A549 (cell line): ENCODE results near the gene HPGD. TPM values are rescaled to one million over a fixed set of nuclear protein-coding genes. Genes with fewer than 3 reads are reported as not detected.
A peak's percentile ranks its signal among the peaks of the same experiment; 100 is the strongest.

Source experiments
- ATAC-seq, 2 experiments: fragments of 200-7000 bp in 1 of 2; fragments of >200 bp in 1 of 2; cut with Nextera tagmentation in 1 of 2; cut with Tn5 transposase in 1 of 2; 3 replicates each; pipeline versions ENCODE4 v1.8.0 to v1.9.1; 2018 to 2020; ENCODE audit warnings: mild to moderate bottlenecking in 1 of 2, moderate library complexity in 1 of 2
- CTCF ChIA-PET: fragments of 300-600 bp; sonication (Branson Sonifier 250); formaldehyde crosslinking; extraction: SDS; loops from one replicate; lab custom pipeline; 2021; ENCODE audit warnings: antibody characterized with exemption, inconsistent platforms; lab: Yijun Ruan, JAX
- POLR2A ChIA-PET: fragments of 350-600 bp; formaldehyde crosslinking; extraction: SDS; loops from one replicate; lab custom pipeline; 2021; ENCODE audit warnings: antibody characterized with exemption, inconsistent platforms; lab: Yijun Ruan, JAX
- DNase-seq, 2 experiments: peaks; one replicate each; pipeline versions ENCODE4 v3.0.0 to v3.0.0-alpha.2; 2011 to 2016; ENCODE audit warnings: low read depth in 1 of 2, low spot score in 1 of 2
- FAIRE-seq: peaks from 2 replicates; lab custom pipeline; 2011; peaks lifted over from hg19 to GRCh38; lab: Jason Lieb, UNC
- H3K27ac ChIP-seq, 2 experiments: fragments of >200 bp; sonication (Bioruptor Twin); formaldehyde crosslinking; 3 replicates each; pipeline ENCODE4 v1.5.1; 2016 to 2017
- H3K4me1 ChIP-seq: fragments of >200 bp; sonication (Bioruptor Twin); formaldehyde crosslinking; 3 replicates; pipeline ENCODE4 v1.6.1; 2016
- H3K4me2 ChIP-seq: fragments of >200 bp; sonication (Bioruptor Twin); formaldehyde crosslinking; 3 replicates; pipeline ENCODE4 v1.6.1; 2016
- H3K4me3 ChIP-seq: fragments of >200 bp; sonication (Bioruptor Twin); formaldehyde crosslinking; 3 replicates; pipeline ENCODE4 v1.5.1; 2016
- H3K9me3 ChIP-seq: fragments of >200 bp; sonication (Bioruptor Twin); formaldehyde crosslinking; 3 replicates; pipeline ENCODE4 v1.6.1; 2016
- ATOH8 ChIP-seq: fragments of 250-450 bp; sonication (Bioruptor Pico); IDR thresholded peaks from 2 replicates; pipeline ENCODE4 v1.5.0; 2020; ENCODE audit warnings: low read depth, mild to moderate bottlenecking, moderate library complexity
- BHLHE40 ChIP-seq: IDR thresholded peaks from 2 replicates; pipeline ENCODE4 v1.6.1; 2012; ENCODE audit warnings: low read depth, low read length, inconsistent platforms
- CBX2 ChIP-seq: fragments of 200-600 bp; sonication (generic); IDR thresholded peaks from 2 replicates; pipeline ENCODE4 v1.6.1; 2016; ENCODE audit warnings: low read depth, mild to moderate bottlenecking, borderline replicate concordance
- CBX8 ChIP-seq: fragments of 200-600 bp; sonication (generic); IDR thresholded peaks from 2 replicates; pipeline ENCODE4 v1.6.1; 2016
- CEBPB ChIP-seq, 2 experiments: fragments of >200 bp in 1 of 2; sonication (Bioruptor Twin) in 1 of 2; formaldehyde crosslinking in 1 of 2; IDR thresholded peaks; 2 replicates each; pipeline ENCODE4 v1.6.1; 2012 to 2016
- CHD2 ChIP-seq: fragments of 150-350 bp; IDR thresholded peaks from 2 replicates; pipeline ENCODE4 v1.6.1; 2014; ENCODE audit warnings: low read length; ENCODE audit not compliant: partially characterized antibody
- CHD4 ChIP-seq: fragments of 200-600 bp; sonication (generic); IDR thresholded peaks from 2 replicates; pipeline ENCODE4 v1.6.1; 2016; ENCODE audit warnings: antibody characterized with exemption, mild to moderate bottlenecking, borderline replicate concordance
- CTCF ChIP-seq: fragments of >200 bp; sonication (Bioruptor Twin); formaldehyde crosslinking; IDR thresholded peaks from 3 replicates; pipeline ENCODE4 v1.5.1; 2016
- E2F6 ChIP-seq: IDR thresholded peaks from 2 replicates; pipeline ENCODE4 v1.6.1; 2012; ENCODE audit warnings: low read depth, borderline replicate concordance
- ELK1 ChIP-seq: fragments of 150-350 bp; IDR thresholded peaks from 2 replicates; pipeline ENCODE4 v1.6.1; 2014; ENCODE audit warnings: low read depth, mild to moderate bottlenecking, low read length
- EP300 ChIP-seq, 2 experiments: fragments of >200 bp; sonication (Bioruptor Twin); formaldehyde crosslinking; IDR thresholded peaks; 2 replicates in 1 of 2; 3 replicates in 1 of 2; pipeline ENCODE4 v1.6.1; 2016 to 2017
- ESRRA ChIP-seq: fragments of 150-350 bp; IDR thresholded peaks from 2 replicates; pipeline ENCODE4 v1.6.1; 2014; ENCODE audit warnings: mild to moderate bottlenecking, low read length, borderline replicate concordance
- FOSL2 ChIP-seq, 2 experiments: fragments of 450-650 bp in 1 of 2; fragments of >200 bp in 1 of 2; sonication (Bioruptor Twin) in 1 of 2; formaldehyde crosslinking; IDR thresholded peaks; 2 replicates each; pipeline versions ENCODE4 v1.5.0 to v1.6.1; 2016 to 2020; ENCODE audit warnings: mild to moderate bottlenecking in 1 of 2, moderate library complexity in 1 of 2
- HDAC2 ChIP-seq: fragments of 200-600 bp; sonication (generic); IDR thresholded peaks from 2 replicates; pipeline ENCODE4 v1.6.1; 2016
- HEYL ChIP-seq: fragments of 250-450 bp; sonication (Bioruptor Pico); IDR thresholded peaks from 2 replicates; pipeline ENCODE4 v1.8.0; 2021; ENCODE audit warnings: mild to moderate bottlenecking, moderate library complexity
- HOXB13 ChIP-seq: fragments of 250-450 bp; sonication (Bioruptor Pico); IDR thresholded peaks from 2 replicates; pipeline ENCODE4 v1.5.0; 2020; ENCODE audit warnings: low read depth, mild to moderate bottlenecking, moderate library complexity
- JUNB ChIP-seq: fragments of >200 bp; sonication (Bioruptor Twin); formaldehyde crosslinking; IDR thresholded peaks from 2 replicates; pipeline ENCODE4 v1.6.1; 2016
- KDM1A ChIP-seq: fragments of 200-600 bp; sonication (generic); IDR thresholded peaks from 2 replicates; pipeline ENCODE4 v1.6.1; 2016; ENCODE audit warnings: low read depth, mild to moderate bottlenecking
- MAFK ChIP-seq: fragments of 450-650 bp; IDR thresholded peaks from 2 replicates; pipeline ENCODE4 v1.6.1; 2014; ENCODE audit not compliant: partially characterized antibody
- MAX ChIP-seq: IDR thresholded peaks from 2 replicates; pipeline ENCODE4 v1.6.1; 2012
- MAZ ChIP-seq: fragments of 150-350 bp; IDR thresholded peaks from 2 replicates; pipeline ENCODE4 v1.6.1; 2014; ENCODE audit warnings: antibody characterized with exemption, low read depth, low read length, borderline replicate concordance
- NFE2L2 ChIP-seq: fragments of 150-350 bp; conservative IDR thresholded peaks from 2 replicates; pipeline ENCODE4 v1.6.1; 2014; ENCODE audit warnings: low read length
- NR3C1 ChIP-seq: fragments of >200 bp; sonication (Bioruptor Twin); formaldehyde crosslinking; IDR thresholded peaks from 3 replicates; pipeline ENCODE4 v1.6.1; 2017
- PBX3 ChIP-seq: IDR thresholded peaks from 2 replicates; pipeline ENCODE4 v1.6.1; 2012
- POLR2A ChIP-seq: IDR thresholded peaks from 2 replicates; pipeline ENCODE4 v1.6.1; 2012; ENCODE audit warnings: mild to moderate bottlenecking, low read length
- POLR2AphosphoS2 ChIP-seq: conservative IDR thresholded peaks from 2 replicates; pipeline ENCODE4 v1.6.1; 2012; ENCODE audit warnings: low read length, improper control_type of control experiment, inconsistent platforms
- RAD21 ChIP-seq, 2 experiments: fragments of >200 bp in 1 of 2; sonication (Bioruptor Twin) in 1 of 2; formaldehyde crosslinking in 1 of 2; IDR thresholded peaks in 1 of 2; conservative IDR thresholded peaks in 1 of 2; 2 replicates in 1 of 2; 3 replicates in 1 of 2; pipeline ENCODE4 v1.6.1; 2012 to 2018; ENCODE audit warnings: inconsistent platforms in 1 of 2
- RNF2 ChIP-seq: fragments of 200-600 bp; sonication (generic); IDR thresholded peaks from 2 replicates; pipeline ENCODE4 v1.6.1; 2016; ENCODE audit warnings: low read depth, mild to moderate bottlenecking, antibody characterized with exemption, moderate library complexity, borderline replicate concordance
- SMC3 ChIP-seq: fragments of >200 bp; sonication (Bioruptor Twin); formaldehyde crosslinking; IDR thresholded peaks from 3 replicates; pipeline ENCODE4 v1.6.1; 2018; ENCODE audit warnings: inconsistent platforms
- SREBF2 ChIP-seq: fragments of 450-650 bp; IDR thresholded peaks from 2 replicates; pipeline ENCODE4 v1.6.1; 2014; ENCODE audit warnings: mild to moderate bottlenecking, moderate library complexity
- TFCP2L1 ChIP-seq: fragments of 250-450 bp; sonication (Bioruptor Pico); IDR thresholded peaks from 2 replicates; pipeline ENCODE4 v1.5.0; 2021; ENCODE audit warnings: mild to moderate bottlenecking
- USF2 ChIP-seq: fragments of 450-650 bp; IDR thresholded peaks from 2 replicates; pipeline ENCODE4 v1.6.1; 2014; ENCODE audit warnings: antibody characterized with exemption
- ZC3H11A ChIP-seq: fragments of 450-650 bp; IDR thresholded peaks from 2 replicates; pipeline ENCODE4 v1.6.1; 2014; ENCODE audit warnings: antibody characterized with exemption, mild to moderate bottlenecking
- ZFP36 ChIP-seq: fragments of 450-650 bp; IDR thresholded peaks from 2 replicates; pipeline ENCODE4 v1.6.1; 2014; ENCODE audit warnings: borderline replicate concordance; ENCODE audit not compliant: partially characterized antibody
- ZSCAN20 ChIP-seq: fragments of 250-450 bp; sonication (Bioruptor Pico); IDR thresholded peaks from 2 replicates; pipeline ENCODE4 v1.8.0; 2022; ENCODE audit warnings: mild to moderate bottlenecking, moderate library complexity
- WGBS: methylation state at CpG from one replicate; pipeline ENCODE4 v1.1.6; 2017; ENCODE audit errors: missing lambda C conversion rate; 5-methylcytosine and 5-hydroxymethylcytosine counted together
- polyA plus RNA-seq, 4 experiments: library from polyadenylated mRNA; depleted of rRNA in 3 of 4; stranded (reverse); fragments of >200 nt; fragmentation: RNase III in 1 of 4; extraction: RNeasy Plus Mini Kit Qiagen cat#74134 plus additional on column Dnase treatment in 1 of 4; gene quantifications; 2 replicates in 3 of 4; 3 replicates in 1 of 4; pipeline ENCODE4 v1.2.3, GENCODE V29; 2011 to 2017

The HPGD gene
- polyA plus RNA-seq, 2 of the 4 experiments (the other 2 are of a cell fraction) = 114 to 127 TPM

GRCh38 chr4:174461466-174462106, 60.7 kb downstream of the HPGD start:
- Histone ChIP-seq H3K4me3 (no peak overlapping the region), H3K4me1 (peaks cover 34% of the 10 kb centered on the region), H3K27ac (peak overlapping the region; percentile 87 to 92), H3K4me2 (peak overlapping the region; percentile 67), H3K9me3 (peaks cover 8% of the 10 kb centered on the region; the same call in 2 of the 3 replicates)
- ATAC-seq (peak; percentile 90 to 92), DNase-seq (peak; percentile 40 to 81), FAIRE-seq (peak; percentile 87)
- WGBS = 0% methylated on average over 3 of the region's 3 CpGs
- CTCF ChIA-PET = no interaction called here
- POLR2A ChIA-PET = interaction anchor here (1.3 kb wide), 1 partner anchor 61 kb away, joined by 3 read pairs; the partner anchor contains the start of gene HPGD
- TF ChIP-seq ESRRA (no peak), ZFP36 (no peak), KDM1A (no peak), CHD2 (no peak), PBX3 (no peak), CTCF (no peak), ELK1 (no peak), CBX2 (no peak), NFE2L2 (no peak), CHD4 (no peak), RNF2 (no peak), TFCP2L1 (CRISPR knock-in tag) (no peak), MAX (peak; percentile 61; the same call in 1 of the 2 replicates), ZC3H11A (no peak), CEBPB (IDR thresholded peaks at IDR 0.05) (0 out of 4 replicates have a peak, but pooled peaks of 1 of the 2 experiments have one; percentile 9), MAFK (no peak), USF2 (no peak), EP300 (IDR thresholded peaks at IDR 0.05) (no peak; a peak in 1 of 5 replicates), SMC3 (peak; percentile 16; the same call in 1 of the 3 replicates), BHLHE40 (no peak), FOSL2 (IDR thresholded peaks at IDR 0.05) (peak; percentile 59; the same call in 1 of the 2 replicates), FOSL2 (CRISPR knock-in tag; IDR thresholded peaks at IDR 0.05) (peak; percentile 79), HEYL (CRISPR knock-in tag) (no peak), ATOH8 (no peak), SREBF2 (no peak), RAD21 (conservative IDR thresholded peaks at IDR 0.05 in 1 of 2, IDR thresholded peaks at IDR 0.05 in 1 of 2) (no peak; a peak in 2 of 5 replicates), POLR2A (no peak), HOXB13 (CRISPR knock-in tag) (no peak), JUNB (peak; percentile 61; the same call in 1 of the 2 replicates), POLR2AphosphoS2 (no peak), CBX8 (no peak), E2F6 (no peak), ZSCAN20 (CRISPR knock-in tag) (no peak), HDAC2 (no peak), MAZ (no peak), NR3C1 (no peak)
